GM18873 (cell line): ENCODE measurements around the gene DBH.
"Not testable (repeated sequence)": the region's sequence is repeated elsewhere in the genome, so short reads cannot be mapped to it uniquely, and the experiment has no call there.

Experiments used
- ATAC-seq: cut with Tn5 transposase; IDR thresholded peaks from one replicate; pipeline ENCODE4 v1.9.1; 2021; ENCODE audit warnings: mild to moderate bottlenecking, moderate library complexity, moderate number of reproducible peaks; ENCODE audit not compliant: unreplicated experiment, low FRiP score

Gene DBH

DNA sequence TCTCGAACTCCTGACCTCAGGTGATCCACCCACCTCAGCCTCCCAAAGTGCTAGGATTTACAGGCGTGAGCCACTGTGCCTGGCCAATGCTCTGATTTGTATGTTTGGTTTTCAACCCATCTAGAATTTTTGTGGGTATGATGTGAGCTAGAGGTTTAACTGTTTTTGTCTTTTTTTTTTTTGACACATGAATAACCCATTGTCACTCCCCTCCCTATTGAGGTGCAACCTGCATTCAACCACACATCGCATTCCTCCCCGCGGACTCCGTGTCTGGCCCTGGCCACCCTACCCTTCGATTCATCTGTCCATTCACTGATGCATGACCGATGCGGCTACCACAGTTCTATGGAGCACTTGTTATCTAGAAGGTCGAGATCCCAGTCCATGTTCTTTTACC, 17.4 kb upstream of the DBH start:
- no peak for ATAC-seq

DNA sequence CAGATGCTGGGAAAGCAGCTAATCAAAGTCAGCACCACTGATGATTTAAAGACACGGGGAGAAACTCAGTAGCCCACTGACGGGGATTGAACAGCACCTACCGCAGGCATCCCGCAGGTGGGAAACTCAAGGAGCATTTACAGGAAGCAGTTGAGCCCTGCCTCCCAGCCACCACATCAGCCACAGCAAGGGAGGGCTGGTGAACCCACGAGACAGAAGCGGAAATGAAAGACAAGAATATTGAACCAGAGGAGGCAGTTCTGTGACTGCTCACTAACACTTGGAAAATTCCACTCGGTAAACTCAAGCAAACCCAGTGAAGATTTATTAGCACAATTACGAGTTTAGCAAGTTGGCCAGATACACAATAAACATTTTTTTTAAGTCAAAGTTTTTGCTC, 16.4 kb upstream of the DBH start:
- ATAC-seq, result no peak

DNA sequence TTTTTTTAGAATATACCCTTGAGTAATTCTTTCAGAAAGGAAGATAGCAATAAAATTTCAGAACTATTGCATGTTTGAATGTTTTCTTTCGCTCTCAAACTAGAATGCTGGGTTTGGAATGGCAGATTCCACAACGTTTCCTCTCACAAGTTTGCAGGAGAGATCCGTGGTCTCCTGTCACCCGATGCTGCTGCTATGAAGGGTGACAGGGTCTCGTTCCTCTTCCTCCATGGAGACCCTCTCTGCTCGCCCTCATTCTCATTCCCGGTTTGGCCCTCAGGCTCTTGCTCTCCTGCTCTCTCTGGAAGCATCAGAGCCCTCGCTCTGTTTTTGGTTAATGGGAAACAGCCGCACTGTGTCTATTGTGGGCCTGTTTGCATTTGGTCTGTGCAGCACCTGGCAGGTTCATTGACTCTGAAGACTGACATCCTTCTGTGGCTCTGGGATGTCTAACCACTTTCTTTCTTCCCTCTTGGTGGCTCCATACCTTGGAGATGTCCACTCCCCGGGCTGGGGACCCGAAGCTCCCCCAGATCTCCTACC, 14.4 kb upstream of the DBH start:
- ATAC-seq, result no peak

DNA sequence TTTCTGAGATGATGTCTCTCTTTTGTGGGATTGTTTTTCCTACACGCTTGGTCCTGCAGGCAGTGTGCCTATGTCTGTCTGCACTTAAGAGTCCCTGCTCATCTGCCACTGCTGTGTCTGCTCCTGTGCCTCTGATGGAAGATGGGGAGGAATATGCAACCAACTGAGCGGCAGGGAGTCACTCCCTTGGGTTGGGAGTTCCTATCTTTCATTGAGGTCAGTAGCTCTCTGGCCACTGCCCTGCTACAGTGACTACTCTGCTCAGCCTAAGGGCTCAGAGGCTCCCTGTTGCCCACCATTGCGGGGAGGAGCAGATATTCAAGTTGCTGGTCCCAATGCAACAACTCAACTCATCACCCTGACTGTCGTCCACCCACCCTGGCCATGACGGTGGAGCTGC, 13.6 kb upstream of the DBH start:
- ATAC-seq, result no peak

DNA sequence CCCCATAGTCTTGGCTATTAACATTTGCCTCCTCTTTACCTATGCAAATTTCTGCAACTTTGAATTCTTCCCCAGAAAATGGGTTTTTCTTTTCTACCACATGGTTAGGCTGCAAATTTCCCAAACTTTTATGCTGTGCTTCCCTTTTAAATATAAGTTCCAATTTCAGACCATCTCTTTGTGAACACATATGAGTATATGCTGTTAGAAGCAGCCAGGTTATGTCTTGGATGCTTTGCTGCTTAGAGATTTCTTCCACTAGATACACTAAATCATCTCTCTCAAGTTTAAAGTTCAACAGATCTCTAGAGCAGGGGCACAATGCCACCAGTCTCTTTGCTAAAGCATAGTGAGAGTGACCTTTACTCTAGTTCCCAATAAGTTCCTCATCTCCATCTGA, 10.2 kb upstream of the DBH start:
- ATAC-seq, result not testable (repeated sequence)

DNA sequence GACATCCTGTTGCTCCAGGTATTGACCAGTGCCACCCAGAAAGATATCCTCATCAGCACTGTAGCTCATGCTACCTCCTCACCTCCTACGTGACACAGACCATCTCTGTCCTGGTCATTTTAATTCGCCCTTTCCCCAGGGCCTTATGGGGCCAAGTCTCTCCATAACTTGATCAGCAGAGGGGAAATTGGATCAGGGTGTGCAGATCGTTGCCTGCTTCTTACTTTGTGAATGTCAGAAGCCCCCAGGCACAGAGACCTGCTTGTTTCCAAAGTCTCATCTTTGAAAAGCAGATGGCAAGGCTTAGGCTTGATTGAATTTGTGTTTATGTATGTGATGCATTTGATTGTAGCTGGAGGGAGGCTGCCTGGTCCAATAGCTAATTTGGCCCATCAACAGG, 8.8 kb upstream of the DBH start:
- ATAC-seq, result no peak

DNA sequence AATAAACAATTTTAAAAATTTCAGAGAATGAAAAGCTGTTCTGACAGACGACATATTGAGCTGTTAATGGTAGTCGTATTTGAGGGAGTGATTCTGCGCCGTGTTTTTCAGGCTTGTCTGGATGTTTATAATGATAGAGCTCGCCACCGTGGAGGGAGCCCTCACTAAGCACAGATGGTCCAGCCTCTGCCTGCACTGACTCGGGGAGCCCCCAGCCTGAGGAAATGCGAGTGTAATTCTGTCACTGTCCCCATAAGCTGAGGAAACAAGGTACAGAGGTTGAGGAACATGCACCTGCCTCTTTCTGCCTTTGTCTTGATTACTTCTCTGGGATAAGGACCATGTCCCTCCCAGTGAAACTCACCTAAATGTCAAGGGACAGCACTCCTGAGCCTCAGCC, 7.4 kb upstream of the DBH start:
- no peak for ATAC-seq

DNA sequence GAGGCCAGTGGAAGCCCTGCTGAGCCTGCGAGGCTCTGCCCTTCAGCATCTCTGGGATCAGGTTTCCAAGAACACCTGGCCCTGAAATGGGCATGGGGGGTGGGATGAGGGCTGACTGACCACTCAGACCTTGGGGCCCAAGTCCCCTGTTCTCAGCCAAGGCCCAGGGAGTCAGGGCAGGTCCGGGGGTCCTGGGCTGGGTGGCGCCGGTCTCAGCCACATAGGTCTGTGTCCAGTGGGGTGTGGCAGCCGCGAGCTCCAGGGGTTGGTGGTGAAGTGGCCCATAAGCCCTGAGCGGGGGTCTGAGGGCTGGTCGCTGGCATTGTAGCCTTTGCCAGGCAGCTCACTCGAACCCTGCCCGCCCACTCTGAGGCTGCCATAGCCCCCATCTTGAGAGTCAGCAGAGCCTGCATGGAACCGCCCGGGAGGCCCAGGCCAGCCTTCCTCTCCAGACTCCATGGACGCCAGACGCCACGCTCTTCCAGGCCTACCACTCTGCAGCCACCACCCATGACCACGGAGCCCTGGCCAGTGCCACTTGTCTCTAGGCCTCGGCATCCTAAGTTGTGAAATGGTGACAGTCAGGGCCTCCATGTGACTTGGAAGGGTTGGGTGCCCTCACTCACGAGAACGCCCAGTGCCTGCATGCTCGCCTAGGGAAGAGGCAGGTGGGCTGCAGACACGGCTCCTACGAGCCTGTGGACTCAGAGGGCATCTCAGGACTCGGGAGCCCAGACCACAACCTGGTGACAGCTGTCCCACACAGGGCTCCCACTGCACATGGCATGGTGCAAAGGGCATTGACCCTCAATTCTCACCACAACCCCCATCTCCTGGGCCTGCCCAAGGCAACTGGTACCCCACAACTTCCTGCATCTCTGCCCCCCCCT, 6.7 kb upstream of the DBH start:
- ATAC-seq, result no peak

DNA sequence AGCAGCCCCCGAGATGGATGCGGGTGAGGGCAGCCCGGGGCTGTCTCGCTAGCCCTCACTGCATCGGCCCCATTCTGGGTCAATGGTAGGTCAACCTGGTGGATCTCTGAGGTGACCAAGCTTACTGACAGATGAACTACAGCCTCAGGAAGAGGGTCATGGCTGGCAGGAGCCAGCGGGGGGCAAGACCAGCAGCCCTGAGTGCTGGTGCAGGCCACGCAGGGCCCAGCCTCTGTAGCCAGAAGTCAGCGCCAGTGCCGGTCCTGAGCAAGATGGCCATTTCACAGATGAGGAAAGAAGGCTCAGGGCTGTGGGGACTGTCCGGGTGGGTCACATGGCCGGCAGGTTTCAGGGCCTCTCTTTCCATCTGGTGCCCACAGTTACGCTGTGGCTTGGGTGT, 5.1 kb upstream of the DBH start:
- no peak for ATAC-seq

DNA sequence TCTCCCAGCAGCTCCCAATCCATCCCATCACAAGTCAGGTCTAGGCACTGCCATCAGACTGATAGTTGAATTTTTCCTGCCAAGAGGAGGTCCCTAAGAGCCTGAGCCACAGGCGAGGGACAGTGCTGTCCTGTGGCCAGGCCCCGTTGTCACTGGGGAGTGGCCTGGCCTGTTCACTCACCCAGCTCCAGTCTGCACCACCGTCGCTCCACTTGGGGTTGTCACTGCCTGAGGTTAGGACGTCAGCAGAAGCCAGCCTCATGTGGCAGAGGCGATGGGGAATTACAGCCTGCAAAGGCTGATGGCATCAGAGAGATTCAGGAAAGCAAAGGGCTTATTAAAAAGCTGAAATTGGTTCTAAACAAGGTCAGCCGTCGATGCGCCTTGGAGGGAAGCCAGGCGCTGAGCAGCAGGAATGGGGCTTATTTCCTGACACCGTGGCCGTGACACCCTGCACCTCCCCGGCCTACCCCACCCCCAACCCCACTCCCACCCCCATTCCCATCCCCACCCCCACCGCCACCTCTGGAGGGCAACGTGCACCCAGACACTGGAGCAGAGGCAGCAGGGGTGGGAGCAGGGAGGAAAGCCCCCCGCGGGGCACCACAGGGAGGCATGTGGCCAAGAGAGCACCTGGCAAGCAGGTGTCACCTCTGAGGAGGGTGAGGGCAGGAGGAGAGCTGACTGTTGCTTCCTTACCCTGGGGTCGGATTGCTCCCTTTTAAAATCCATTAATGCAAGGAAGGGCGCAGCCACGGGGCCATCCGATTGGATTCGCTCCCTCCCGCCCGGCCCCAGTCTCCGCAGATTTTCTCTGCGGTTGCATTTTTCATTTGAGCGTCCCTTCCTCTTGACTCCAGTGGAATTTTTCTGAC, 3.1 kb upstream of the DBH start:
- ATAC-seq, result no peak

DNA sequence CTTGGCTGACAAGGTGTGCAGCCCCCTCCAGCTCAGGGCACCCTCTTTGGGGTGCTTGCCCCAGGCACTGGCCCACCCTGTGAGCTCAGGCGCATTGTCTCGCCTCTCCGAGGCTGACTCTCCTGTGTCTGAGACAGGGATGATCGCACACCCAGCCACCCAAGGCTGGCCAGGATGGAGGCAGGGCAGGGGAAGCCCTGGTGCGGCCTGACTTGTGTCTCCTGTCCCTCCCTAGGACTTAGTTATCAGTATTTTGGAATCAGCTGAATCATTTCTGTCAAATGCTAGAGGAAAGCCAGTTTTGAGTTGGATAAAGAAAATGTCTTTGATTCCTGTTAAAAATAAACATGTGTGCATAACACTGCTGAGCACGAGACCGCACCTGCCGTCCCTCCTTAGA, 2.5 kb upstream of the DBH start:
- ATAC-seq, result no peak

DNA sequence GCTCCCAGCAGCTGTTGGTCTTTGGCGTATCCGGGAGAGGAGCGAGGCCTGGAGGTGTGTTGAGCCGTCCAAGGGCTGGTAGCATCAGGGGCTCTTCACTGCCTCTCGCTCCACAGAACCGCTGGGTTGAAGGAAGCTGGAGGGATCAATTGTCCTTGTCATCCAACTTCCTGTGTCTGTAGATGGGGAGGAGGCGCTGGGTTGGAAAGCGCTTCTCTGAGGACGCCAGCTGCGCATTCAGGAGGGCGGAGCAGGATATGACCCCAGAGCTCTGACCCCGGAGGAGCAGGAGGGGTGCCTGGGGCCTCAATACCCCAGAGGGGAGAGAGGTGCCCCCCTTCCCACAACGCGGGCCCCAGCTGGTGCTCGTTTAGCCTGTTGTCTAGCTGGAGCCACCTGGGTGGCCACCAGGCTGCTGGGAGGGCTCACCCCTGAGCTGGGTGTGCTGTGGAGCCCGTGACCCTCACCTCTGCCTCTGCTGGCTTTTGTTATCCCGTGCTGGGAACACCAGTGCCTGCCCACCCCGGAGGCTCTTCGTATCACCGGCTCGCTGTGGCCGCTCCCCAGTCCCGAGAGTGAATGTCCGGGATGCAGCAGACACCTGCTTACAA, 2.0 kb upstream of the DBH start:
- no peak for ATAC-seq

DNA sequence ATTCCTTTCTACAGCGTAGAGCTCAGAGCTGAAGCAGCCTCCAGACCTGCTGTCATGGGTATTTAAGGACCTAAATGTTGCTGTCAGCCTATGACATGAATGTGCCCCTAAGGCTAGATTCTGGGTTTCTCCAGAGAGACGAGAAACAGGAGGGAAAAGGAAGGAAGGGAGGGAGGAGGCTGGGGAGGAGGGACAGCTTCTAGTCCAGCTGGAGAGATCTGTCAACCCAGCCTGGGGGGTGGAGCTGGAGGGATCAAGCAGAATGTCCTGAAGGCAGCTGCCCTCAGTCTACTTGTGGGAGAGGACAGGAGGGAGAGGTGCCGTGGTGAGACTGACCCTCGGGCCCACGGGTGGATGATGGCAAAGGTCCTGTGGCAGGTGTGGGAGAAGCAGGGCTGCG, 1.1 kb upstream of the DBH start:
- ATAC-seq, result no peak

DNA sequence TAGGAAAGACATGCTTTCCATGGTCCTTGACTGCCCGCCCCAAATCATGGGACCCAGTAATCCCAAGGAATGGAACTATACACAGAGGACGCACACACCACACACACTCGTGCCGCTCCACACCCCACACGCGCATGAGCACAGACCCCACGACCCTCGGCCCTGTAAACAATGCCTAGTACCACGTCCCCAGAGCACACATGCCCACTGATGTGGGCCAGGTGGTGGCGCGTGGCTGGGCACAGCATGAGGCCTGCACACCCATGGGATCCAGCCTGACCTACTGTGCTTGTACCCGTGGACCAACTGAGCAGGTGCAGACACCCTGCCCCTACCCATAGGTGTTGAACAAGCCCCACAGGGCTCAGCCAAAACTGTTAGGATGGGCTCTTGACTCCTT, 739 bp downstream of the DBH start:
- ATAC-seq, result no peak

DNA sequence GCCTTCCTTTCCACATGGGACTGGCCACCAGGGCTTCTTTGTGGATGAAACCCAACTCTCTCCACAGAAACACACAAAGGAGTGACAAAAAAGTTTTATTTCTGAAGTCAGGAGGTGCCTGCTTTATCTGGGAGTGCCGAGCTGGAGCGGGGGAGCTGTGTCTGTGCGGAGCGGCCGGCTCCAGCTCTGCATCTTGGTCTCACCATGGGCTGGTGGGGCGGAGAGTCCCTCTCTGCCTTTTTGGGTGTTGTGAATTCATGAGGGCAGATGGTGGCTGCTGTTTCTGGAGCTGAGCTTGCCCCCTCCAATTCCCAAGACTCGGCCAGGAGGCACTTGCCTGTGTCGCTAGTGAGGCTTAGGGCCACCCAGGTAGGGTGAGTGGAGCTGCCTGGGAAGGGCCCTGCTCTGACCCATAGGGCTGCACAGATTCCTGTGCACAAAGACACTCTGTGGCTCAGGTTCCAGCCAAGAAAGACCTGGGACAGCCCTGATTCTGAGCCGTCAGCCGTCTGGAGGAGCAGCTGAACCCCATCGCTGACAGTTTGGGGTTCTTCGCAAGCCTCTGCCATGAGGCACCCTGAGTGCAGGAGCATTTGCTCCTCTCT, 1.4 kb downstream of the DBH start:
- no peak for ATAC-seq

DNA sequence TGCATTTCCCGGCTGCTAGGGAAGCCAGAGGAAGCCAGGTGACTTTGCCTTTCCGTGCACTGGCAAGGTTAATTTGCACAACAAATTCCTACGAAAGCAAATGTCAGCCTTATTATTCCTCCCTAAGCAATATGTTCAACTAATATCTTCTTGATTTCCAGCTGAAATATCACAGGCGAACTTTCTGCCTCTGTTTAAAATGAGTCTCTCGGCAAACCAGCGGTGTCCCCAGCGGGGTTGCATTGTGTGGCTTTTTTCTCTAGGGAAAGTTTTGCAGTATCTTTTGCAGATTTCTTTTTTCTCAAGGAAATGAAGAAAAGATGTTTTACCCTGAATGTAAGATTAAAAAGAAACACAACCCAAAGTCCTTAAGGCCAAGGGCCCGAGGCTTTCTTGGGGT, 1.9 kb downstream of the DBH start:
- ATAC-seq, result no peak

DNA sequence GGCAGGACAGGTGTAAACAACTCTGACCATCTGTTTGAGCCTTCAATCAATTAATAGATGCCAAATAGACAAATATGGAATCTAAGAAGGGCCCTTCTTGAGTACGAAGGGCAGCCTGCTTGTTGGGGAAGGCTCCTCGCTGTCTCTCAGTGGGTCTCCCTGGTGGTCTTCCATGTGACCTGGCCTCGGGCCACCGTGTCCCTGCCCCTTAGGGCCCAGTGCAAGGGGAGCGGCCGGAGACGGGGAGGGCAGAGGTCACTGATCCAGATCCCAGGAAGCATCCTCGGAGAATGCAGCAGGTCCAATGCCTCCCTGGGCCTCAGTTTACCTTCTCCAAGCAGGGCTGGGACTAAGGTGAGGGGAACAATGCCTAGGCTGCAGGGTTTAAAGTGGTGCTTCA, 2.5 kb downstream of the DBH start:
- ATAC-seq, result no peak

DNA sequence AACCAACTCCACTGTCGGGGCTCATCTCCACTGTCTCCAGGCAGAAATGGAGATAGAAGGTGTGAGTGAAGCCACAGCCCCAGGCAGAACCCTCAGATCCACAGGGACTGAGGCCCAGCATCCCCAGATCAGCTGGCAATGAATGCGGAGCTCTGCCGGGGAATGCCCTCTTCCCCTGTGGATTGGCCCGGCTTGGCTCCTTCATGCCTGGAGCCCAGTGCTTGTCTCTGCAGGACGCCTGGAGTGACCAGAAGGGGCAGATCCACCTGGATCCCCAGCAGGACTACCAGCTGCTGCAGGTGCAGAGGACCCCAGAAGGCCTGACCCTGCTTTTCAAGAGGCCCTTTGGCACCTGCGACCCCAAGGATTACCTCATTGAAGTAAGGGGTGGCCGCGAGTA, 3.5 kb downstream of the DBH start:
- no peak for ATAC-seq

DNA sequence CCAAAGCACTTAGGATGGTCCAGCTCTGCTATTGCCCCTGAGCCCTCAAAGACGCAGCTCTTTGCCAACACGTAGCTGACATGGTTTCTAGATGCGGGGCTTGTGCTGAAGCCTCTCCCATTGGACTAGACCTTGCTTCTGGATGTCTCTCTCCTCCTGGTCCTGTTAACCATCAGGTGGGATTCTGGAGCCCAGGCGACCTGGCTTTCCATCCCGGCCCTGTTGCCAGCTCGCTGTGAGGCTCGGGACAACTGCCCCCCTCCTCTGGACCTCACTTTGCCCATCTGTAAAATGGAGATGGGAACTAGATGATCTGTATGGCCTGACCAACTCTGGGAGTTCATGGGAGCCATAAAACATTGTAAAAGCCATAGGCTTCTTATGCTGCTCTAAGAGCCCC, 4.0 kb downstream of the DBH start:
- ATAC-seq, result no peak

DNA sequence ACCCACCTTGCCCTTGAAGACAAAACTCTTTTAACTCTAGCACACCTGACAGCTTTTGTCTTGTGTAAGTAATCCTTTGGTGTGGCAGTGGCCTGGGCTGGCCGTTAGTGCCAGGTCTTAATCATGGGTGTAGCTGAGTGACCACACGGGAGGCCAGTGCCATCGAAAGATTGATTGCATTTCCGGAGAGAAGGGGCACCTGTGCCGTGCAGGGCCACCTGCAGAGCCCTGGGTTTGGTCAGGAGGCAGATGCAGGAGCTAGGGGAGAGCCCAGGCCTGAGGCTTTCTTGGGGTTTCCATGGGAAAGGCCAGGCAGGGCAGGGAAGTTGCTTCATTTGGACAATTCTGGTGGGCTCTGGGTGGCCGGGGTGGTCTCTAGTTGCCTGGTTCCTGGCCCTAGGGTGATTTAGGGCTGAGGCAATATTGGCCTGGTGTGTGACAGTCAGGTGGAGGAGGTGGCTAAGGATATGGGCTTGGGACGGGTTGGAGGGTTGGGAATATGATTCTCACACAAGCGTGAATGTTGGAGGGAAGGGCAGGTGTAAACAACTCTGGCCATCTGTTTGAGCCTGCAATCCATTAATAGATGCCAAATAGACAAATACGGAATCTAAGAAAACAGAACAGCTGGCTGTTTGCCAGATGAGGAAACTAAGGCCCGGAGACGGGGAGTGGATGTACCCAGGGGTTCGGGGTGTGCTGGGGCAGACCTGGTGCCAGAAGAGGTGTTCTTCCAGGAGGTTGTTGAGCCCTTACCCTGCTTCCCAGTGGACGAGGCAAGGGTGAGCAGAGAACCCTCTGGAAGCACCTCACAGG, 4.6 kb downstream of the DBH start:
- ATAC-seq, result no peak
